Stimulated activated CD8-positive, alpha-beta memory T cell treated with anti-CD3 and anti-CD28 coated beads, Interleukin-4, amount 100 ng/mL, for 24 hours (primary cell): ENCODE data around the gene ZMIZ1.

Experiments used
- DNase-seq: peaks from one replicate; pipeline ENCODE4 v3.0.0-alpha.2; 2020; ENCODE audit warnings: low read depth

Gene ZMIZ1, protein sequence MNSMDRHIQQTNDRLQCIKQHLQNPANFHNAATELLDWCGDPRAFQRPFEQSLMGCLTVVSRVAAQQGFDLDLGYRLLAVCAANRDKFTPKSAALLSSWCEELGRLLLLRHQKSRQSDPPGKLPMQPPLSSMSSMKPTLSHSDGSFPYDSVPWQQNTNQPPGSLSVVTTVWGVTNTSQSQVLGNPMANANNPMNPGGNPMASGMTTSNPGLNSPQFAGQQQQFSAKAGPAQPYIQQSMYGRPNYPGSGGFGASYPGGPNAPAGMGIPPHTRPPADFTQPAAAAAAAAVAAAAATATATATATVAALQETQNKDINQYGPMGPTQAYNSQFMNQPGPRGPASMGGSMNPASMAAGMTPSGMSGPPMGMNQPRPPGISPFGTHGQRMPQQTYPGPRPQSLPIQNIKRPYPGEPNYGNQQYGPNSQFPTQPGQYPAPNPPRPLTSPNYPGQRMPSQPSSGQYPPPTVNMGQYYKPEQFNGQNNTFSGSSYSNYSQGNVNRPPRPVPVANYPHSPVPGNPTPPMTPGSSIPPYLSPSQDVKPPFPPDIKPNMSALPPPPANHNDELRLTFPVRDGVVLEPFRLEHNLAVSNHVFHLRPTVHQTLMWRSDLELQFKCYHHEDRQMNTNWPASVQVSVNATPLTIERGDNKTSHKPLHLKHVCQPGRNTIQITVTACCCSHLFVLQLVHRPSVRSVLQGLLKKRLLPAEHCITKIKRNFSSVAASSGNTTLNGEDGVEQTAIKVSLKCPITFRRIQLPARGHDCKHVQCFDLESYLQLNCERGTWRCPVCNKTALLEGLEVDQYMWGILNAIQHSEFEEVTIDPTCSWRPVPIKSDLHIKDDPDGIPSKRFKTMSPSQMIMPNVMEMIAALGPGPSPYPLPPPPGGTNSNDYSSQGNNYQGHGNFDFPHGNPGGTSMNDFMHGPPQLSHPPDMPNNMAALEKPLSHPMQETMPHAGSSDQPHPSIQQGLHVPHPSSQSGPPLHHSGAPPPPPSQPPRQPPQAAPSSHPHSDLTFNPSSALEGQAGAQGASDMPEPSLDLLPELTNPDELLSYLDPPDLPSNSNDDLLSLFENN

DNA sequence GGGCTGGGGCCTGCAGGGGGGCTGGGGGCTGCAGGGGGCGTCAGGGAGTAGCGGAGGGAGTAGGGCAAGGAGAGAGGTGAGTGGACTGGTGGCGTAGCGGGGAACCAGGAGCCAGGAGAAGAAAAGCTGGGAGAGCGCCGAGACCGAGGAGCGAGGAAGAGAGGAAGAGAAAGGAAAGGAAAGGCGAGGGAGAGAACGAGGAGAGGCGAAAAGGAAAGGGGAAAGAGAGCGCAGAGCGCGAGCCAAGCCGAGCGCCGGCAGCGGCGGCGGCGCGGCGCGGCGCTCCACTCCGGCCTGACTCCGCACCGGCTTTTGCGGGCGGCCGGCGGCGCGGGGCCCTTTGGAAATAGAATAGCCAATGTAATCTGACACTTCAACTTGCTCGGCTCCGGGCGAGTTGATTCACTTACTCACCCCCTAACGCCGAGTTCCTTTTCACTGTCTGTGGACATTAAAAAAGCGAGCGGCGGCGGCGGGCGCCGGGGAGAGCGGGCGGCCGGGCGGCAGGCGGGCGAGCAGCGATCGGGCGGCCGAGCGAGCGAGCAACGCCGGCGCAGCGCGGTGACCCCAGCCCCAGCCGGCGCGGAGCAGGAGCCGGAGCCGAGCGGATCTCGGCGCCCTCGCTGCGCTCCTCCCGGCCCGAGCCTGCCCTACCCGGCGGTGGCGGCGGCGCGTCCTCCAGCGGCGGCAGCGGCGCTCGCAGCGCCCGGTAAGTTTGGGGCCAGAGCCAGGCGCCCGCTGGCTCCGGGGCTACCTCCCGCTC, at the start of gene ZMIZ1:
TSS of gene ZMIZ1 (plus strand) at position 405 of the 763 bp plus-strand sequence. CDS start 132,667 bp downstream, outside the sequence.
- DNase-seq: peak; percentile 63

DNA sequence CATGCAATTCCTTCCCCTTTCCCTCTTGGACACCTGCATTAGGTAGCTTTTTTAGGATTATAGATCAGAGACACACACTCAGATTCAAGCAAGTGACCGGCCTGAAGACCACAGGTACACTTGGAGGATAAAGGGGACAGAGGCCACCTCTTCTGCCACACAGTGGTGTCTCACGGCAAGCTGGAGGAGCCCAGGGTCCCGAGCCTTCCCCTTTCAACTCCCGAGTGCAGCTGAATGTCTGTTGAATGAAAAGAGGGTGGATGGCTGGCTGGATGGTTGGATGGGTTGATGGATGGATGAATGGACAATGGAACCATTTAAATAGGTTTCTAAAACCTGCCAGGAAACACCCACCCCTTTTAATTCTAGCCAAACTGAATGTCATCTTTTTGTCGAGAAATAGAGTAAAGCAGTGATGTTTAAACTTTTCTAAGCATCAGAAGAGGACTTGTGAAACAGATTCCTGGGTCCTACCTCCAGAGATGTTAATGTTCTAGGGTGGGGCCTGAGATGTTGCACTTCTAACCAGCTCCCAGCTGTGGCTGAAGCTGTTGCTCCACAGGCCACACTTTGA, 49.2 kb upstream of the ZMIZ1 start:
- no peak for DNase-seq

DNA sequence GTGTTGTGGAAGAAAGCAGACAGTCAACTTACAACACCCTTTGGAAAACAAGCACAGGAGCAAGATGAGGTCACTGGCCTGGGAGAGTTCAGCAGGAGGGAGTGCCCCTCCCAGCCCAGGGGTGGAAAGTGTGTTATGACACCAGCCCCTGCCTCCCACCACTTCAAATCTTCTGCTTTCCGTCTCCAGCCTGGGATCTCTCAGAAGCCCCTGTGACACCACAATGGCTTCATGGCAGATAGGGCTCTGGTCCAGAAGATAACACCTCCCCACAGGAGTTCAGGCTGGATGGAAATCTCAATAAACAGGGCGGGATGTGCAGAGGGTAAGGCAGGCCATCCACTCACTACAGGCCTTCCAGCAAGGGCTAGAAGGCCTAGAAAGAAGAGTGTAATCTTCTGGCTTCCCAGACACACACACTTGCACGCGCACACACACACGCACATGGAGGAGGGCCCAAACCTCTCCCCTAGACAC, 48.7 kb upstream of the ZMIZ1 start:
- no peak for DNase-seq

DNA sequence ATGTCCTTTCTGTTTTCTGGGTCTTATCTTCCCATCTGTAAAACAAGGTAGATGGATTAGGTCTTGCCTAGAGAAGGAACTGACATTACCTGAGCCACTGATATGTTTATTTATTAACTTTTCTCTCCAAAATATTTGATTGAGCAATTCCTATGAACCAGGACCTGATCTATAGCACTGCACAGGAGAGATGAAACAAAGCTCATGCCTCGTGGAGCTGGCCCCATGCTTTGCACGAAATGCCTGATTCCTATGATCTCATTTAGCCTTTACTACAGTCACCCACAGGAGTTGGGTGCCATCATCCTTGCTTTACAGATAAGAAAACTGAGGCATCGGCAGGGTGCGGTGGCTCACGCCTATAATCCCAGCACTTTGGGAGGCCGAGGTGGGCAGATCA, 48.2 kb upstream of the ZMIZ1 start:
- no peak for DNase-seq

GRCh38 chr10:79021331-79021907, 47.3 kb upstream of the ZMIZ1 start:
- no peak for DNase-seq

GRCh38 chr10:79021948-79022499, 46.7 kb upstream of the ZMIZ1 start:
- no peak for DNase-seq

- DNase-seq: no peak
These were observed 46.1 kb upstream of the ZMIZ1 start for GRCh38 chr10:79022565-79023230.

- no peak for DNase-seq
These were observed 45.3 kb upstream of the ZMIZ1 start for GRCh38 chr10:79023240-79024162.

GRCh38 chr10:79024296-79024695, 44.5 kb upstream of the ZMIZ1 start:
- DNase-seq: no peak

DNA sequence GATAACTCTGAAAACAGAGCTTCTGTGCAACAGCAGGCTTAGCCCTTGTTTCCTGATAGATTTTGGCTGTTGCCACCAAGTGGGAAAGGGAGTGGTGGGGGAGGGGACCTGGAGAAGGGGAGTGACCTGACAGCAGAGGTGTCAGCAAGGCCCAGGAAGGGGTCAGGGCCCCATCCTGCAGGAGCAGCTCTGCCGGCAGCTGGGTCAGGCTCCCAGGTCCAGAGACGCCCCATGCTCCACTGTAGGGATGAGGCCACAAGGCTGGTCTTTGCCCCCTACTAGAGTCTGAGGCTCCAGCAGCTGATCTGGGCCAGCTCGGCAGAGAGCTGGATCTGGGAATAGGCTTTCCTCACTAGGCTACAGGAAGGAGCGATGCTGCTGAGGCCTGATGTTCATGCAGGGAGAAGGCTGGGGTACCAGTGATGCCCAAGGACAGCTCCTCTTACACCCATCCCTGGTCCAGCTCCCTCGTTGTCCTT, 44.0 kb upstream of the ZMIZ1 start:
- no peak for DNase-seq

- peak; percentile 39 for DNase-seq
These were observed 43.5 kb upstream of the ZMIZ1 start for GRCh38 chr10:79025199-79025832.

- no peak for DNase-seq
These were observed 42.4 kb upstream of the ZMIZ1 start for GRCh38 chr10:79026341-79026761.

DNA sequence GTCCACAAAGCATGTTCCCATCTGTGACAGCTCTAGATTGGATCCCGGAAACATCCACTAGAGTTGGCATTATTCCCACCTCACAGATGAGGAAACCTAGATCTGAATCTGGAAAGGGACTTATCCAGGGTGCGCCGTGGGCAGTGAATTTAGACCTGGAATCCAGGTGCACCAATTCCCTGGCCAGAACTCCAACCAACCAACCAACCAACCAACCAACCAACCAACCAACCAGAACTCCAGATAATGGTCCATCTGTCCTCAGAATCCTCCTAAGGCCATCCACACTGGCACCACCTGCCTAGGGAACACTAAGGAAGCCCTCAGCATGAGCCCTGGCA, 42.0 kb upstream of the ZMIZ1 start:
- DNase-seq: no peak

GRCh38 chr10:79027147-79028055, 41.4 kb upstream of the ZMIZ1 start:
- DNase-seq: peak; percentile 50

DNA sequence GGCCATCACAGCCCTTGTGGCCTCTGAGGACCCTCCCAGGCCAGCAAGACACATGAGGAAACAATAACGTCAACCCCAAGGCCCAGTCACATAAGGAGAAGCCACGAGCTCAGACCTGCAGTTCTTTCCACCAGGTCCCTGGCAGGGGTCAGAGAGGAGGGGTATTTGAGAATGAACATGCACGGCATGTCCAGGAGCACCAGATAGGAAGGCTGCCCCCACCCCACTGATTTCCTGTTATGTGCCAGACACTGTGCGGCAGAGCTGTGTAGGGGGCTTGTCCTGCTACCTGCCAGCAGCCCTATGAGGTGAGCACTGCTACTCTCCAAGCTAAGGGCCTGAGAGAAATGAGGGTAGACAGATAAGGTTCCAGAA, 40.7 kb upstream of the ZMIZ1 start:
- no peak for DNase-seq

DNA sequence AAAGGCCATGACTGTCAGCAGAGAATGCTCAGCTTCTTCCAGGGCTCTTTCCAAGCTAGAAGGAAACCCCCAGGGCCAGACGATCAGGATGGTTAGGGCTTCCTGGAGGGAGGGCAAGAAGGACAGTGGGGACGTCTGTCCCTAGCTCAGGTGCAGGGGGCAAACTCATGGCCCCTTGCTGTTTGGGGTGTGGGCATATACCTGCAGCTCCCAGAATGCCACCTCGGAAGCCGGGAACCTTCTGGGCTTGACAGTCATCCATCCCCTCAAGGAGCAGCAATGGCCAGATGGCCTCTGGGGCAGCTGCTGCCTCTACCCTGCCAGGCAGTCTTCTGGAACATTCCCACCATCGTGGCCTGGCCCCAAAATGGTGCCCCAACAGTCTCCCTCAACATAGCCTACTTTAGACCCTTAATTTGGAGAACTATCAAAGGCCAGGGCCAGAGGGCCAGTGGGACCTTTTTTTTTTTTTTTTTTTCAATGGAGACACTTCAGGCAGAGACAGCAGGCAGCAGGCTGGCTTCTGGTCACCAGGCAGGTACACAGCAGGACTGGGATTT, 40.2 kb upstream of the ZMIZ1 start:
- no peak for DNase-seq
